Vagina (tissue), 2 donors: ENCODE measurements around the gene CCDC201.

ENCODE experiments used
- POLR2A ChIP-seq, 2 donors: fragments of 450-650 bp; IDR thresholded peaks; one replicate each; pipeline ENCODE4 v1.6.1; 2017; ENCODE audit warnings: antibody characterized with exemption in 2 of 2, mild to moderate bottlenecking in 2 of 2, moderate library complexity in 2 of 2
- TF ChIP-seq, protein P1 (sequence below), 3 experiments: fragments of 450-650 bp in 2 of 3; fragments of 200-600 bp in 1 of 3; sonication (generic) in 1 of 3; IDR thresholded peaks; one replicate each; pipeline ENCODE4 v1.5.1; 2017 to 2019; ENCODE audit warnings: antibody characterized with exemption in 3 of 3, mild to moderate bottlenecking in 2 of 3, moderate library complexity in 2 of 3

DNA sequence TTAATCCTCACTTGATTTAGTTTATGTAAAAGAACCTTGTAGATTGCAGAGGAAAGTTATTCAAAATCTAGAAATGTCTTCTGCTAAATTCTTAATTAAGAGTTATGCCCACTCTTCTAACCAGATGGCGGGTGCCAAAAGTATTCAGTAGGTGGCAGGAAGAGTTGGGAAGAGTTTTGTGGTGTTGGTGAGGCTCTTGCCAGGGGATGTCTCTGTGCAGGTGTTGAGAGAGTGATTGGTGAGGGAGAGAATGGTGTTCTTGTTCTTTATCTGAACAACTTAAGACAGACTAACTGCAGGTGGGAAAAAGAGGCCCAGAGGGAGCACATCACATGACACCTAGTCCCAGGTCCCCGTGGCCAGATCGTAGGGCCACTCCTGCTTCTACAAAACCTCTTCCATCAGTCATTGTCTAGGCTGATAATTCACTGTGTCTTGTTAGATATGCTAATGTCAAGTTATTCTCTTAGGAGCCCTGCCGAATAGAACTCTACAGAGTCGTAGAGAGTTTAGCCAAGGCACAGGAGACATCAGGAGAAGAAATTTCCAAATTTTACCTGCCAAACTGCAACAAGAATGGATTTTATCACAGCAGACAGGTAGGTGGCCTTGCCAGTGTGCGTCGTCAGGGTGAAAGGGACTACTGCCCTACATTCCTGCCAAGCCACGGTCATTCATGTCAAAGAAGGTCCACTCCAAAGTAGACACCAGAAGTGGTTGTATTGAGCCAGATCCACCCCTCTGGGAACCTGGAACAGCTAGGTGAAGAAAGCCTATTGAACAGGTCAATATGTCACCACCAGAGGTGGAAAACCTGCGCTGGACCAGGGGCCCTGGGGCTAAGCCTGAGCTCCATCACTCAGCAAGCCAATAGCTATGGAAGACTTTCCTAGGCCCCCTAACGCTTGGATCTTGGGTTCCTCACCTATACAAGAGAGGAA, 18.9 kb upstream of the CCDC201 start:
- TF ChIP-seq, protein P1, sequence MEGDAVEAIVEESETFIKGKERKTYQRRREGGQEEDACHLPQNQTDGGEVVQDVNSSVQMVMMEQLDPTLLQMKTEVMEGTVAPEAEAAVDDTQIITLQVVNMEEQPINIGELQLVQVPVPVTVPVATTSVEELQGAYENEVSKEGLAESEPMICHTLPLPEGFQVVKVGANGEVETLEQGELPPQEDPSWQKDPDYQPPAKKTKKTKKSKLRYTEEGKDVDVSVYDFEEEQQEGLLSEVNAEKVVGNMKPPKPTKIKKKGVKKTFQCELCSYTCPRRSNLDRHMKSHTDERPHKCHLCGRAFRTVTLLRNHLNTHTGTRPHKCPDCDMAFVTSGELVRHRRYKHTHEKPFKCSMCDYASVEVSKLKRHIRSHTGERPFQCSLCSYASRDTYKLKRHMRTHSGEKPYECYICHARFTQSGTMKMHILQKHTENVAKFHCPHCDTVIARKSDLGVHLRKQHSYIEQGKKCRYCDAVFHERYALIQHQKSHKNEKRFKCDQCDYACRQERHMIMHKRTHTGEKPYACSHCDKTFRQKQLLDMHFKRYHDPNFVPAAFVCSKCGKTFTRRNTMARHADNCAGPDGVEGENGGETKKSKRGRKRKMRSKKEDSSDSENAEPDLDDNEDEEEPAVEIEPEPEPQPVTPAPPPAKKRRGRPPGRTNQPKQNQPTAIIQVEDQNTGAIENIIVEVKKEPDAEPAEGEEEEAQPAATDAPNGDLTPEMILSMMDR (IDR thresholded peaks at IDR 0.05): no peak
- no peak for TF ChIP-seq POLR2A (IDR thresholded peaks at IDR 0.05)
